ENCODE measurements around the gene MS4A14. TPM values are rescaled to one million over a fixed set of nuclear protein-coding genes. Genes with fewer than 3 reads are reported as not detected.

The MS4A14 gene
- total and polyA plus RNA-seq, 9 of the 15 experiments (the other 6 are each of a cell fraction or from before 2014, with no cell fraction given): not detected

GRCh38 chr11:60457576-60457975, 61.3 kb downstream of the MS4A14 start (continued):
- TF ChIP-seq MCM2 (IDR thresholded peaks at IDR 0.05; ENCODE audit: low read depth) (no peak), RBM25 (IDR thresholded peaks at IDR 0.05; ENCODE audit: low read depth, low read length, severe bottlenecking) (no peak), MBD2 (IDR thresholded peaks at IDR 0.05; ENCODE audit: borderline replicate concordance, low read depth) (no peak), BRD4 (IDR thresholded peaks at IDR 0.05) (no peak)

- DNase-seq (ENCODE audit: extremely low read depth in 1 of 4, low spot score in 3 of 4): no peak
- no peak for ATAC-seq
- H4K20me1 ChIP-seq (replicated peaks; ENCODE audit: control insufficient read depth, insufficient read depth, low read length): no peaks in the 10 kb centered on the region
- no peak overlapping the region for H3K4me3 ChIP-seq
- no peaks in the 10 kb centered on the region for H3K9me3 ChIP-seq (replicated peaks; ENCODE audit: control insufficient read depth, insufficient read depth, low read depth, low read length)
- CTCF ChIA-PET (ENCODE audit: low intra/inter-chr PET ratio): no interaction called here
- H2AFZ ChIP-seq (ENCODE audit: low read depth, low read length): no peak overlapping the region
- no TSS peak for BruUV-seq (replicated peaks)
- H3K27ac ChIP-seq (ENCODE audit: extremely low read depth, low read depth, low read length): no peak overlapping the region
- H3K9ac ChIP-seq (ENCODE audit: insufficient read depth in 1 of 2, low read depth in 2 of 2, low read length in 2 of 2): no peak overlapping the region
- no peak for FAIRE-seq
- H3K27me3 ChIP-seq (ENCODE audit: control insufficient read depth in 2 of 2, insufficient read depth in 2 of 2, low read length in 2 of 2): no peaks in the 10 kb centered on the region
- no peak overlapping the region for H3K4me2 ChIP-seq (ENCODE audit: insufficient read depth, low read length)
- intact Hi-C loops (cut with micrococcal nuclease) (no loop called here), in situ Hi-C loops (cut with MboI) (no loop called here)
- H3K4me1 ChIP-seq (replicated peaks in 1 of 2; ENCODE audit: control insufficient read depth in 2 of 2, insufficient read depth in 2 of 2, low read length in 2 of 2): no peaks in the 10 kb centered on the region
- WGBS (ENCODE audit: insufficient coverage, low coverage, missing lambda C conversion rate): 9% methylated on average over 1 of the region's 1 CpG
- H3K9me1 ChIP-seq (ENCODE audit: control insufficient read depth, insufficient read depth, low read length): no peaks in the 10 kb centered on the region
- no peaks in the 10 kb centered on the region for H3K36me3 ChIP-seq (ENCODE audit: control insufficient read depth, insufficient read depth, low read length)
- H3K79me2 ChIP-seq (ENCODE audit: control insufficient read depth, insufficient read depth, low read length): no peaks in the 10 kb centered on the region
- POLR2A ChIA-PET: no interaction called here
- TF ChIP-seq E4F1 (CRISPR knock-in tag; IDR thresholded peaks at IDR 0.05; ENCODE audit: borderline replicate concordance): no peak
- no peak for TF ChIP-seq RUNX1 (IDR thresholded peaks at IDR 0.05; ENCODE audit: low read depth)
- TF ChIP-seq ZNF449 (CRISPR knock-in tag; IDR thresholded peaks at IDR 0.05): no peak
- no peak for TF ChIP-seq ZBTB49 (CRISPR knock-in tag; IDR thresholded peaks at IDR 0.05; ENCODE audit: borderline replicate concordance)
- no peak for TF ChIP-seq PHTF2 (CRISPR knock-in tag; IDR thresholded peaks at IDR 0.05)
- no peak for TF ChIP-seq EP400 (IDR thresholded peaks at IDR 0.05)
These were observed 63.1 kb downstream of the MS4A14 start for GRCh38 chr11:60459345-60459744.

All from K562 (cell line).